Activated effector memory CD4-positive, alpha-beta T cell treated with Interleukin-2 at 50 U/mL for 16 hours (primary cell): Measurements from ENCODE around the gene TMEM132A.

Experiments
- DNase-seq: peaks from one replicate; pipeline ENCODE4 v3.0.0-alpha.2; 2020

TMEM132A gene

GRCh38 chr11:60922906-60923305, 1.4 kb upstream of the TMEM132A start:
- no peak for DNase-seq

DNA sequence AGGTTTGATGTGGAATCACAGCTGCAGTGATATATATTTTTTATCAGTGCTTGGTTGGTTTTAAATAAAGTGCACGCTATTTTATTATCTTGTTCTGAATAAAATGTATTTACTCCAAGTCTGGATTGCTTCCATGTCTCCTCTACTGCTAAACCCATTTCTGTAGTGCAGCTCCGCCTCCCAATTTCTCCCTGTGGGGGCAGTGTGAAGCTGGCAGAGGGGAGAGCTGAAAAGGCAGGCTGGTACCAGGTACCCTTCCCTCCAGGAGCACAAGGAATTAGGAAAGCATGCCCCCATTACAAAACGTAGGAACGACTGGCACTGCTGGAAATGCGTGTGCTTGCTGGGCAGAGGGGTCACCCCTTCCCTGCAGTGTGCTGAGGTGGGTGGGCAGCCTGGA, 934 bp upstream of the TMEM132A start:
- DNase-seq: no peak

DNA sequence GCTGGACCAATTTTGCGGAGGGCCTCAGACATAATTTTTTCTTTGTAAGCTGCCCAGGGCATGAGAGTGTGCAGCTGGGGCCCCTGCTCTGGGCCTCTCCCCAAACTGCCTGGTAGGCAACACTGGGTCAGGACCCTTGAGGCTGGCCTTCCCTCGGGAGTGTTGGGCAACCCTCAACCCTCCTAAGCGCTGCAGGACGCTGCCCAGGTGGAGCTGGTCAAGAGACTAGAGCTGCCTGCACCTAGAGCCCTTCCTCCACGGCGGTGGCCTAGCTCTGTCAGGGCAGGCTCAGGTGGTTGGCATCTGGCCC, 505 bp upstream of the TMEM132A start:
- no peak for DNase-seq

GRCh38 chr11:60924906-60925853, 920 bp downstream of the TMEM132A start:
- no peak for DNase-seq

- no peak for DNase-seq
These were observed 1.6 kb downstream of the TMEM132A start for GRCh38 chr11:60925868-60926267.

DNA sequence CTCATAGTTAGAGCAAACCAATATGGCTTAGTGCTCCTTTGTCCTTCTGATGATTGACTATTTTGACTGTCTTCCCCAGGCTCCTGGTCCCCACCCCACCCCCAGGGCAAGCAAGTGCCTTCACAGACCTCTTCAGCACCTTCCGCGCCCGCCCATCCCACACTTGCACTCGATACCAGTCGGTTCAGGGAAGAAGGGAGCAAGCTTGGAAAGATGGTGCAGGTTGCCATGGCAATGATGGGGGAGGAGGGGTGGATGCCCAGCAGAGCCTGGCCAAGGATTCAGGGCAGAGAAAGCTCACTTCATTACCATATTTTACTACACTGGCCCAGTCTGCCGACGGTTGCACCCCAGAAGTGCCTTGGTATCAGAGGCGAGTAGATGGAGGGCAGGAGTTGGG, 2.2 kb downstream of the TMEM132A start:
- DNase-seq: no peak

DNA sequence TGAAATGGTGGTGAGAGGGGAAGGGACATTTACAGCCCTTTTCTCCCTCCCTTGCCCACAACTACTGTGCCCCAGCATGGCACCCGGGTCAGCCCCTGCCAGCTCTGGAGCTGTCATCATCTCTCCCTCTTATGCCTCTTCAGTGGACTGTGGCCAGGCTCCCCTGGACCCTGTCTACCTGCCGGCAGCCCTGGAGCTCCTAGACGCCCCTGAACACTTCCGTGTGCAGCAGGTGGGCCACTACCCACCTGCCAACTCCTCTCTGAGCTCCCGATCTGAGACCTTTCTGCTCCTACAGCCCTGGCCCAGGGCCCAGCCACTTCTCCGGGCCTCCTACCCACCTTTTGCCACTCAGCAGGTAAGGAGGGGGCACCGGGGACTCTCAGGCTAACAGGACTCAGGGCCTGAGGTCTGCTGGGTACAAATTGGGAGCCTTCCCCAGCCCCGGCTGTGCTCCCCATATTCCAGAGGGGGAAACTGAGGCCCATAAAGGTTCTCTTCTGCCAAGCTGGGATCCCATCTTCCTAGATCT, 2.9 kb downstream of the TMEM132A start:
- no peak for DNase-seq

DNA sequence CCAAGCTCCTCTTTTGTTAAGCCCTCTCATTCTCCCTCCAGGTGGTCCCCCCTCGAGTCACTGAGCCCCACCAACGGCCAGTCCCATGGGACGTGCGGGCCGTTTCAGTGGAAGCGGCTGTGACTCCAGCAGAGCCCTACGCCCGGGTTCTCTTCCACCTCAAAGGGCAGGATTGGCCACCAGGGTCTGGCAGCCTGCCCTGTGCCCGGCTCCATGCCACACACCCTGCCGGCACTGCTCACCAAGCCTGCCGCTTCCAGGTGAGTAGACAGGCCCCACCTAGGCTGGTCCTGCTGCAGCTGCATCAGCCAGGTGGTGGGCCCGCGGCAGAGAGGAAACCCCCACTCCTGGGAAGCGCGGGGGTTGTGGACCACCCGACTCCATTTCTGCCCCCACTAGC, 3.3 kb downstream of the TMEM132A start:
- no peak for DNase-seq

- DNase-seq: no peak
These were observed 4.3 kb downstream of the TMEM132A start for GRCh38 chr11:60928563-60929001.

DNA sequence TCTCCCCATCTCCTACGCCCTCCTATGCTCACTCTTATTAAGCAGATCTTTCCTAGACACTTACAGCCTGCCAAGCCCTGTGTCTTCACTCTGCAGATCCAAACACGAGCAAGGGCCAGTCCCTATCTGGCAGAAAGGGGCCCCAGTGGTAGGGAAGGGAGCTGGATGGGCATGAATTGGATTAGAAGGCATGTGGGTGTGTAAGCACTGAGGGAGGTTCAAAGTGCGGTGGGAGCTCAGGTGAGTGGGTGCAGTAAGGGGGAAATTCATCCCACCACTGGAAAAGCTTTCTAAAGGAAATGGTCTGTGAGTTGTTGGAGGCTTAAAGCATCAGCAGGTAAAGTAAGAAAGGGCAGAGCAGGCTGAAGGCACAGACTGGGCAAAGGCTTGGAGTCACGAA, 5.5 kb downstream of the TMEM132A start:
- no peak for DNase-seq

DNA sequence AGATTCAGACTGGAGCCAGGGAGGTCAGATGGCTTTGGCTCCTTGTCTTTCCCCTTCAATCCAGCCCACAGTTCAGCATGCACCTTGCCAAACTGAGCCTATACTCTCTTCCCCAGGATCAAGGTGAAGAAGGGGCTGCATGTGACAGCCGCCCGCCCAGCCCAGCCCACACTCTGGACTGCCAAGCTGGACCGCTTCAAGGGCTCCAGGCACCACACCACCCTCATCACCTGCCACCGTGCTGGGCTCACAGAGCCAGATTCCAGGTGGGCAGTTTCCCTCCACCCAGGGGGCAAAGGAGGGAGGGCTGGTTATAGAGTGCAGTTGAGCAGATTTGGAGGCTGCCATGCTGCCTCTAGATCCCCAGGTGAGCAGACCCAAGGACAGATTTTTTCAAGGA, 6.1 kb downstream of the TMEM132A start:
- no peak for DNase-seq

- no peak for DNase-seq
These were observed 7.7 kb downstream of the TMEM132A start for GRCh38 chr11:60931917-60932316.

DNA sequence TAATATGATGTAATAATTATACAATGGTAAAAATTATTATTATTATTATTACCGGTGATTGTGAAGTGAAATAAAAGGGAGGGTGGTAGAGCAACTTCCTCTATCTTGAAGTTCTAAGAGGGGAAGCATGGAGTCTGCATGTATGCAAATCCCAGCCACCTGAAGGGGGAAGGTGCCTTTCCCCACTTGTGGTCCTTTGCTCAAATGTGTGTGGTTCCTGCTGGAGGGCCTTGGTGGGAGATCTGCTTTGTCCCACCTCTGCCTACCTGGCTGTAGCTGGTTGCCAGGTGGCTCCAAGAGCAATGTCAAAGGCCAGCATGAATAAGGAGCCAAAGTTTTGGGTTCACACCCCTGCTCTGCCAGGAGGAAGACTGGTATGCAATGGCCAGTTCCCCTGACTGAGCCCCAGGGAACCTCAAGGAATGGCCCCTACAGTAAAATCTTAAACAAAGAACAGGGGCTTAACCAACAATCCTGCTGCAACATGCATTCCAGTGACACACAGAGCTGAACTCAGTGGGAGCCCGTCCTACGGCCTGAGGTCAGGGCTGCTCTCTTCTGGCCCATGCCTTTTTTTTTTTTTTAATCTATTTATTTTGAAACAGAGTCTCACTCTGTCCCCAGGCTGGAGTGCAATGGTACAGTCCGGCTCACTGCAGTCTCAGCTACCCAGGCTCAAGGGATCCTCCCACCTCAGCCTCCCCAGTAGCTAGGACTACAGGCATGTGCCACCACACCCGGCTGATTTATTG, 8.5 kb downstream of the TMEM132A start:
- DNase-seq: no peak

- no peak for DNase-seq
These were observed 9.3 kb downstream of the TMEM132A start for GRCh38 chr11:60933416-60934123.

DNA sequence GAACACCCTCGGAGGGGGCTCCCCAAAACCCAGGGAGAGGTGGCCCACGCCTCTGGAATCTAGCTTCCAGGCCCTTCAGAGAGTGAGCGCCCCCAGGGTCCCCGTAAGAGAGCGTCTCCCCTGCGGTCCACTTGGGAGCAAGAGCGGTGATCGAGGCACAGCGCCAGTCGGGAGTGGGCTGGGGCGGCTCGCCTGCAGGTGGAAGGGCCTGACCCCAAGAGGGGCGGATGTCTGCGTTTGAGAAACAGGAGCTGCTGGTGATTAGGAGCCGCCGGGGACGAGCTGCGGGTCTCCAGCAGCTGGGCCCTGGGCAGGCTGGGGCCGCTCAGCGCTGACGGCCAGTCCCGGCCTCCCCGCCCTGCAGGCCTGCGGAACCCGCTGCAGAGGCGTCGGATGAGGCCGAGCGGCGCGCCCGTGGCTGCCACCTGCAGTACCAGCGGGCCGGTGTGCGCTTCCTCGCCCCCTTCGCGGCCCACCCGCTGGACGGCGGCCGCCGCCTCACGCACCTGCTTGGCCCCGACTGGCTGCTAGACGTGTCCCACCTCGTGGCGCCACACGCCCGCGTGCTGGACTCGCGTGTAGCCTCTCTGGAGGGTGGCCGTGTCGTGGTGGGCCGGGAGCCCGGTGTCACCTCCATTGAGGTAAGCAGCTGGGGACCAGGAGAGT, 10.0 kb downstream of the TMEM132A start:
- no peak for DNase-seq

- DNase-seq: no peak
These were observed 10.7 kb downstream of the TMEM132A start for GRCh38 chr11:60934790-60935605.

- no peak for DNase-seq
These were observed 11.6 kb downstream of the TMEM132A start for GRCh38 chr11:60935676-60936442.

DNA sequence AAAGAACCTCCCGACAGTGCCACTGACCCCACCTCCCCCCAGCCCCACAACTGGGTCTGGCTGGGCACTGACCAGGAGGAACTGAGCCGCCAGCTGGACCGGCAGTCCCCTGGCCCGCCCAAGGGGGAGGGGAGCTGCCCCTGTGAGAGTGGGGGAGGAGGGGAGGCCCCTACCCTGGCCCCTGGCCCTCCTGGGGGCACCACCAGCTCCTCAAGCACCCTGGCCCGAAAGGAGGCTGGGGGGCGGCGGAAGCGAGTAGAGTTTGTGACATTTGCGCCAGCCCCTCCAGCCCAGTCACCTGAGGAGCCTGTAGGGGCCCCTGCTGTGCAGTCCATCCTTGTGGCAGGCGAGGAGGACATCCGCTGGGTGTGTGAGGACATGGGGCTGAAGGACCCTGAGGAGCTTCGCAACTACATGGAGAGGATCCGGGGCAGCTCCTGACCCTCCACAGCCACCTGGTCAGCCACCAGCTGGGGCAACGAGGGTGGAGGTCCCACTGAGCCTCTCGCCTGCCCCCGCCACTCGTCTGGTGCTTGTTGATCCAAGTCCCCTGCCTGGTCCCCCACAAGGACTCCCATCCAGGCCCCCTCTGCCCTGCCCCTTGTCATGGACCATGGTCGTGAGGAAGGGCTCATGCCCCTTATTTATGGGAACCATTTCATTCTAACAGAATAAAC, 12.3 kb downstream of the TMEM132A start:
- no peak for DNase-seq

GRCh38 chr11:60937144-60937527, 12.9 kb downstream of the TMEM132A start:
- no peak for DNase-seq

- no peak for DNase-seq
These were observed 13.6 kb downstream of the TMEM132A start for GRCh38 chr11:60937811-60938210.
